ENCODE results near the gene MED12L.

DNA sequence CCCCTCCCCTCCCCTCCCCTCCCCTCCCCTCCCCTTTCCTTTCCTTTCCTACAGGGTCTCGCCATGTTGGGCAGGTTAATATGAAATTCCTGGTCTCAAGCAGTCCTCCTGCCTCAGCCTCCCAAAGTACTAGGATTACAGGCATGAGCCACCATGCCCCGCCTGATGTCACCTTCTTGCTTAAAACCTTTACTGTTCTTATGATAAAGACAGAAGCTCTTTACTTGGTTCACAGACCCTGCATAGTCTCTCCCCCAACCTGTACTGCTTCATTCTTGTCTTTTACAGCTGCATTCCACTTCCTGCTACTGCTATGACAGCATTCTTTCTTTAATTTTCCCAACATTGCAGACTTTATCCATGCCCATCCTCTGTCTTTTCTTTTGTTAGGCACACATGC is 20.8 kb downstream of the MED12L start:
- TF ChIP-seq, protein P1, sequence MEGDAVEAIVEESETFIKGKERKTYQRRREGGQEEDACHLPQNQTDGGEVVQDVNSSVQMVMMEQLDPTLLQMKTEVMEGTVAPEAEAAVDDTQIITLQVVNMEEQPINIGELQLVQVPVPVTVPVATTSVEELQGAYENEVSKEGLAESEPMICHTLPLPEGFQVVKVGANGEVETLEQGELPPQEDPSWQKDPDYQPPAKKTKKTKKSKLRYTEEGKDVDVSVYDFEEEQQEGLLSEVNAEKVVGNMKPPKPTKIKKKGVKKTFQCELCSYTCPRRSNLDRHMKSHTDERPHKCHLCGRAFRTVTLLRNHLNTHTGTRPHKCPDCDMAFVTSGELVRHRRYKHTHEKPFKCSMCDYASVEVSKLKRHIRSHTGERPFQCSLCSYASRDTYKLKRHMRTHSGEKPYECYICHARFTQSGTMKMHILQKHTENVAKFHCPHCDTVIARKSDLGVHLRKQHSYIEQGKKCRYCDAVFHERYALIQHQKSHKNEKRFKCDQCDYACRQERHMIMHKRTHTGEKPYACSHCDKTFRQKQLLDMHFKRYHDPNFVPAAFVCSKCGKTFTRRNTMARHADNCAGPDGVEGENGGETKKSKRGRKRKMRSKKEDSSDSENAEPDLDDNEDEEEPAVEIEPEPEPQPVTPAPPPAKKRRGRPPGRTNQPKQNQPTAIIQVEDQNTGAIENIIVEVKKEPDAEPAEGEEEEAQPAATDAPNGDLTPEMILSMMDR (conservative IDR thresholded peaks at IDR 0.05 in 1 of 2, IDR thresholded peaks at IDR 0.05 in 1 of 2; ENCODE audit: low read depth in 1 of 2, low read length in 2 of 2): no peak
- no peak for TF ChIP-seq EZH2 (IDR thresholded peaks at IDR 0.05; ENCODE audit: low read length, missing control alignments)

Measured in fibroblast of lung (primary cell).